Limb (tissue), 2 donors: ENCODE results near the gene UBE2U.
"Not testable (repeated sequence)": the region's sequence is repeated elsewhere in the genome, so short reads cannot be mapped to it uniquely, and the experiment has no call there.

Source experiments
- DNase-seq, 2 donors: peaks; one replicate each; pipeline ENCODE4 v3.0.0-alpha.2; 2016; ENCODE audit errors: extremely low spot score in 2 of 2

UBE2U gene

DNA sequence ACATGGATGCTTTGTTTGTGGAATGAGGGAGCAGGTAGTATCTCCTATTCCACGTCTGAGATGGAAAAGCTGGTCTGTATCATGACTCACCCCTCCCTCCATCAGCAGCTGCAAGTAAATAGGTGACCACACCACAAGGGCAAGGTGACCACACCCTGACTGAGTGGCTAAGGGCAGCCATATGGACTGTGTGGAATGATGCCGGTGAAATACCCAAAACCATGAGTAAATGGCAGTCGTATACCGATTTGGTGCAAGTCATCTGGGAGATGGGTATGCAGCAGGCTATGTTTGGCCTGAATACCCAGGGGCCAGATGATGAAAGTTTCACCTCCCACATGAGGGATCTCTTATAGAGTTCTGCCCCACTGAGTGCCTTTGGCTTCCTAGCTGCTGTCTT lies 15.8 kb upstream of the UBE2U start:
- DNase-seq, result no peak

DNA sequence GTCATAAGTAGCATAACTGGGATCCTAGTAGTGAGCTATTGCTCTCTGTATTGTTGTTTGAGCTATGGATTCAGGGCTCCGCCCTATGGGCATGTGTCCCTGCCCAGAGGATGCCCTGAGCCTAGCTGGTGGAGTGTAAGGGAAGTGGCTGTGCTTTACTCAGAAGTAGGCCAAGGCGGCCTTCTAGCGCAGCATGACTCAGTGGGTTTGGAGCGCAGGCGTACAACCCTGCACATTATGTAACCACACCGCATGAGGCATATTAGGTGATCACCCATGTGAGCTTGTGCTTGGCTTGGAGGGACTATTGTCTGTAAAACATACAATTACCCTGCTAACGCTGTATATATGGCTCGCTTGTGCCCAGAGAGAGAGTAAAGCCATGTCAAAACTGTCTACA lies 11.1 kb upstream of the UBE2U start:
- DNase-seq, result no peak

DNA sequence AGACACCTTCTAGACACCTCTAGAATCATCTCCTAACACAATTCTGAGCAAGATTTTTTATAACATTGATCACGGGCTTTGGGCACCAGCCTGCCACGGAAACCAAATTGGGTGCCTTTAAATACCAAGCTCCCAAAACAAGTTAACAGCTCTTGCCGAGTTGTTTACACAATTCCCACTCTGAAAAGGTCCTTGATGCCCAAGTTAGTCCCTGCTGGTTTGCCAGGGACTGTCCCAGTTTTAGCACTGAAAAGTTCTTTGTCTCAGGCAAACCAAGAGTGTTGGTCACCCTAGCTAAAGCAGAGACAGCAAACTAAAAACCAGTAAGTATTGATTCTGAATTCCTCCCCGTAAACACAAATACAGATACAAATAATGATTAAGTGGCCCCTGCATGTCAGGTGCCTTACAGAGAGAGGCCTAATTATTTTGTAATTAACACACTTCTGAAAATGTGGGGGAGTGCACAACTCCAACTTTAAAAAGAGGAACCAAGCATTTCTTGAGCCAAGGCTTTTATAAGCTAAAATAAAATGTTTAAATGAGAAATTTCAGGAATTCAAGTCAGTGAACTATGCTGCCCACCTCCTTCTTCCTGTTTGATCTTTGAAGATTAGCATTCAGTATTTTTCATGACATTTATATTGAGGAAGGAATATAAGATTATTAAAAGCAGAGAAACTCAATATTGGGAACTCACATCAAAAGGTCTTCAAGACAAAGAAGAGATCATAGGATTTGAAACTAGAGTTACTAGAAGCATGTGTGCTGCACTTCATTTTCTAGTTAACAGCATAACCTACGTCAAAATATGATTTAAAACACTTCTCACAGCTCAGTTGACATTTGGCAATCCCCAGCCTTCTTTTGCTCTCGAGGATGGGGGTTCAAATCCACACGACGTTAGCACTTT lies 9.0 kb upstream of the UBE2U start:
- DNase-seq, result no peak

DNA sequence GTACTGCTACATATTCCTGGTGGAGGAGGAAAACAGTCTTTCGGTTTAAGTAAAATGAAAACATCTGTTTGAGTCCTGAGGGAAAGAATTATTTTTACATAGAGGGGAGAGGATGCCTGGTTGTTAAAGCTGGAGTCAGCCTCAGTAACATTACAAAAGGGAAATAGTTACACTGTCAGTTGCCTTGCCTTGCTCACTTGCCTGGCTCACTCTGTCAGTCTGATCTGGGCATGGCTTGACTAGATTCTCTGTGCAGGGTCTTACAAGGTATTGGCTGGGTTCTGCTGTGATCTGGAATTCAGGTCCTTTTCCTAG lies 8.4 kb upstream of the UBE2U start:
- DNase-seq, result peak in 1 of 2 donors; percentile 58

DNA sequence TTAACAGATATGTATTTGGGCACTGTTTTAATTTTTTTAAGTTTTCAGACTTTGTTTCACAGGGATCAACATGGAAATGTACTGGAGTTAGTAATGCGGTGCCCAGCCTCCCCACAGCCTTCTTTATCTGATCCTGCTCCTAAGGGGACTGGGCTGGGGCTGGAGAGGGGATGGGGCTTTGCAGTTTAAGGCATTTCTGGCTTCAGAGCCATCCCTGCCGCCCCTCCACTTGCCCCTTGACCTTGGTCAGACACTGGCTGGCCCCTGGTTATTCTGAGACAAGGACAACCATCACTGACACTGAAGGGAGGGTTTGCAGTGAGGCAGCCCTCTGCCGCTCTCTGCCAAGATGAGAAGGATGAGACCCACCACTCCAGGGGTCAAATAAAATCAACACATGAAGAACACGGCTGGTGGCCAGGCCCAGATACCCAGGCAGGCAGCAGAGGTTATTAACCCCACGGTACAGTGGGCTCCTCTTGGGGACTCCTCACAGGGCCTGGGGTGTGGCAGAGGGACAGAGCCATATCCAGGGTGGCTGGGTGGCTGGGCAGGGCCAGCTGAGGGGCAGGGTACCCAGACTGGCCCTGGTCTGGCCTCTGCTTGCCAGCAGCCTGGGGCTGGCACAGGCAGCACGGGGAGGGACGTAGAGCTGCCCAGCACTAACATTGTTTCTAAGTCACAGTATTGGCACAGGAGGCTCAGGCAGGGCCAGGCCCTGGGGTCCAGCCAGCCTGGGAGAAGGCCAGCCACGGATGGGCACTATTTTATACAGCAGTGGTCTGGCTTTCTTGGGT lies 7.2 kb upstream of the UBE2U start:
- no peak for DNase-seq

DNA sequence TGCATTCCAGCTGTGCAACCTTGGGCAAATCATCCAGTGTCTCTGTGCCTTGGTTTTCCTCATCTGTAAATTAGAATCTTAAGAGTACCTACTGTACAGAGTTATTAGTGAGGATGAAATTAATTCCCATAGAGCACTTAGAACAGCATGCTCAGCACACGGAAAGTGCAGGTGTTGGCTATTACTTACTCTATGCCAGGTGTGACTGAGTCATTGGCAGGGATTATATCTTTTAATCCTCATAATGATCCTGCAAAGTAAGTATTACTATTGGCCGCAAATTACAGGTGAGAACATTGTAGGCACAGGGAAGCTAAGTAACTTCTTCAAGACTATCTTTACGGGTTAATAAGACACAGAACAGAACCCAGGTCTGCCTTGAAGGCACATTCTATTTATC lies 6.3 kb upstream of the UBE2U start:
- no peak for DNase-seq

DNA sequence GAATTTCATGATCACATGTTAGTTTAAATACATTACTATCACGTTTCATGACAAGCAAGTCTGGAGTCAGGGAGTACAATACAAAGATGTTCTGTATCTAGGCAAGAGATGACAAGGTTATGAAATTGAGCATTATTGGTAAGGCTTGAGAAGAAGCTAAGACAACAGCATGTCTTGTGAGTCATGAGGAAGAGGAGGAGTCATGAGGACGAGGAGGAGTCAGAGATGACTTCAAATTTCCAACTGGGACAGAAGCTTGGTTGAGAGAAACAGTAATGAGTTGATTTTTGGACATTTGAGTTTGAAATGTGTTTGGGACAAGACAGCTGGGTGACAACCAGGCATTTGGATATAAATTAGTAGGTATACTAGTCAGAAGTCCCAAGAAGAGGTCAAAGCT lies 4.3 kb upstream of the UBE2U start:
- no peak for DNase-seq

DNA sequence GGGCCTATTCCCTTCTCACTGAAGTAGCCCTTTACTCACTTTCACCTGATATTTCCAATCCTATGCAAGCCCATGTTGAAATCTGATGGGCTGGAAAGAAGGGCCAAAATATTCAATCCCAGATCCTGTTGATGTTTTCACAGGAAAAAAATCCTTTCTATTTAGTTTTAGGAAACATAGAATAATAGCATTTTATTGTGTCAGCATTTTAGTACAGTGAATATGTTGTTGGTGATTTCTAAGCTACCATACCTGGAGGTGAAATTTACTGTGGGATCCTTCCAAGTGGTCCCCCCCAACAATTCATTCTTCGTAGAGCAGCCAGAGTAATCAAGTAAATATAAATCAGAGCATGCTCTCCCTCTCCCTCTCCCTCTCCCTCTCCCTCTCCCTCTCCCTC lies 3.4 kb upstream of the UBE2U start:
- DNase-seq, result no peak

DNA sequence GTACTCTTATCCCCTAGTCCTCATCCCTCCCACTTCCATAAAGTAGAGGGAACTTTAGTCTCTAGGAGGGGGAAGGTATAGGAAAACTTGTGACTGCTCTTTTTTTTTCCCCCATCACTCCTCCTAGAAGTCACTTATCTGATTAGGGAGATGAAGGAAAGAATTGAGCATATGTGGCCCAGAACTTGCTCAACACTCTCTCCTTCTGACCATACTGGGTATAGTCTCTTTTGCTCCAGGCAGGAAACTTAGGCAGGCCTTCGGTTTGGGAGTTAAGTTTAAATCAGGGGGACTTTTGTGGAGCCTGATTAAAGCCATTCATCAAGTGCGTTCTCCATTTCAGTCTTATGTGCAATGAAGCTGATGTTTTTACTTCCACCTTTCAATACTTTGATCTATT lies 5.8 kb downstream of the UBE2U start:
- no peak for DNase-seq

DNA sequence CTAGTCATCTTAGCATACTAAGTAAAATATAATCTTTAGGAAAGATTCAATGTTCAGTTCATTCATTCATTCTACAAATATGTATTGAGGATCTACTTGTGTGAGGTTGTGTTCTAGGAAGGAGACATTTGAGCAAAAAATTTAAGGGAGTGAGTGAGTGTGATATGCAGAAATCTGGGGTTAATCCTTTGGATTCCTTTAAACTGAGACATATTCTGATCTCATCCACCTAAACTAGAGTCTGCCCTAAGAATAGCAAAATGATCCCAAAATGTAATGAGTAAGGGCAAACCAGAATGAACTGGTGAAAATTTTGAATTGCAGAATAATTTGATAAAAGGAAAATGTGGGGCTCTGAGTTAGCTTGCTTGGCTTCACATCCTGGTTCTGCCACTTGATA lies 8.6 kb downstream of the UBE2U start:
- no peak for DNase-seq

DNA sequence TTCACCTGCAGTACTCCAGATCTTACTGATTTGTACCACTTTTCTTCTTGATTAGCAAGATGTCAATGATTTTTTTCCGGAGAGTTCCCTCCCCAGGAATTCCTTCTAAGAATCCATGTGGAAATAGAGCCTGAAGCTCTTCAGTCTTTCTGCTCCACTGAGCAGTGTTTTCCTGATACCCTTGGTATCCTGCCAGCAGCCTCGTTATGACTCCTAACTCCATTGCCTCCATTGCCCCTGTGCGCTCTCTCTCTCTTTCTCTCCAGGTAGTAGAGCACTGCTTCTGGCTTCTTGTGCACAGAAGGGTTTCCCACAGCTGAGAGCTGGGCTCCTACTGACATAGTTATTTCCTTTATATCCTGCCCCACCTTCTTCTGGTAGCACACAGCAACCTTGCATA lies 12.2 kb downstream of the UBE2U start:
- DNase-seq, result no peak

DNA sequence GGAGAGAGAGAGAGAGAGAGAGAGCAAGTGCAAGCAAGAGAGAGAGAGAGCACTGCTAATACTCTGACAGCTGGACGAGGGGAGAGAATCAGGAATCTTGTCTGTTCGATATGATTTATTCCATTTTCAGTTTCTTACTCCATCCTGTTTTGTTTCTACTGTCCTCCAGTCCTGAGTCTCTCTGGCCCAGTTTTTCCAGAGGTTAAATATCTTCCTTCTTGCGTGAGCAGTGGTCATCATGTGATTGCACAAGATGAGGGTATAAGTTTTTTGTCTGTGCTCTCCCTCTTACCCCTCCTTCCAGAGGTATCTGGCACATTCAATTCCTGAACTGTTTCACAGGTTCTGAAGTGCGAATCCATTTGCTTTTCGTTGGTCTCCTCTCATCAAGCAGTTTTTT lies 16.8 kb downstream of the UBE2U start:
- no peak for DNase-seq

DNA sequence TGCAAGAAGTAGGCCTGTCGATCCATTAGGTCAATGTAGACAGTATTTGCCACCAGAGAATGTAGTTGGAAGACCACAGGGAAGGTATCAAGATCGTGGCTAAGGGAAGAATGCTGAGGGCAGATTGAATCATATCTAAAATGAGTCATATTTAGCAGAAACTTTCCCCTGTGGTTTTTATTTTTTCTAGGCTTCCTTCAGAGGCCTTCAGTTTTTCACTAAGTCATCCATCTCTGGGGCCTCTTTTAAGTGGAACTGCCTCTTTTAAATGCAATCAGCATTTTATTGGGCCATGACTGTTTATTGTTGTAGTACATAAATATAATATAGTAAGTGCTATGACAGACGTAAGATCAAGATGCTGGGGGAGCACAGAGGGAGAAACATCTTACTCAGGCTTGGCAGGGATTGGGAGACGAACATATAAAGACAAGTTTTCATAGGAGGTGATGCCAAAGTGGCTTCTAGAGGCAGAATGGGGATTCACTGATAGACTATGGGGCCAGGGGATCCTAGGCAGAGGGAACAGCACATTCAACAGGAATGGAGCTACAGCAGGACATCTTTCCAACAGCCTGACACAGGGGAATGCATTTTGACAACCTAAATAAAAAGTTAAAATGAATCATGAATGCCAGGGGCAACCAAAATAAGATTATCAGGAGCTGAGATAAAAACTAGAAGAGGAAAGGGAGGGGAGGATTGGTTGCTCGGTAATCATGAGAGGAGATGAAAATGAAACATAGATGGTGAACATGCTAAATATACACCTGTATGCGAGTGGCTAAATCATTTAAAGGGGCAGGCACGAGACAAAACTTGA lies 20.1 kb downstream of the UBE2U start:
- DNase-seq, result no peak

DNA sequence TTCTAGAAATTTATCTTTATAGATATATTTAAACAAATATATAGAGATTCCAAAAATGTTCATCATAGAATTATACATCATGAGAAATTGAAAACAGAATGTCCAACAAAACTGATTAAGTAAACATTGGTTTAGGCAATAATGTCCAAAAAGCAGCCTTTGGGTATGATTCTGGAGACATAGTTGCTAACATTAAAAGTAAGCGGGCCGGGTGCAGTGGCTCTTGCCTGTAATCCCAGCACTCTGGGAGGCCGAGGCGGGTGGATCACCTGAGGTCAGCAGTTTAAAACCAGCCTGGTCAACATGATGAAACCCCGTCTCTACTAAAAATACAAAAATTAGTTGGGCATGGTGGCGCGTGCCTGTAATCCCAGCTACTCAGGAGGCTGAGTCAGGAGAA lies 20.8 kb downstream of the UBE2U start:
- DNase-seq, result not testable (repeated sequence)

DNA sequence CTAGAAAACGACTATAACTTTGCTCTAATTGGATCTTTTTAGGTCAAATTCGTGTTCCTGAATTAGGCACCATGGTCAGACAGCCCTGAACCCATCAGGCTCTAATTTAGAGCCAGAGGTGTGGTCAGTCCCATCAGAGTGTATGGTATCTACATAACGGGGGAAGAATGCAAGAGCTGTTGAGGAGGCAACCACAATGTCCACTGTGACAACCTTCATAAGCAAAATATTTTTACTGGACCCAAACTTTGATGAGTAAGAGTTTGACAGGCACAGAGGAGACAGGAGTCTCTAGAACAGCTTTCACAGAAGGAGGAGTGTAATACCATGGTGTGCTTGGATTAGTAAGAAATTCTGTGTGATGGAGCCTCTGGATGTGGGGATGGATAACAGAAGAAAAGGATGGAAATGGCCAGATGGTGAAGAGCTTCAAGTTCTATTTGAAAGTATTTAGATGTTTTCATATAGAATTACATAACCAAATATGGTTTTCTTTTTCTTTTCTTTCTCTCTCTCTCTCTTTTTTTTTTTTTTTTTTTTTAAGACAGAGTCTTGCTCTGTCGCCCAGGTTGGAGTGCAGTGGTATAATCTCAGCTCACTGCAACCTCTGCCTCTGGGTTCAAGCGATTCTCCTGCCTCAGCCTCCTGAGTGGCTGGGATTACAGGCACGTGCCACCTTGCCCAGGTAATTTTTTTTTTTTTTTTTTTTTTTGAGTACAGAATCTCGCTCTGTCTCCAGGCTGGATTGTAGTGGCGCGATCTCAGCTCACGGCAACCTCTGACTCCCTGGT lies 24.9 kb downstream of the UBE2U start:
- no peak for DNase-seq

DNA sequence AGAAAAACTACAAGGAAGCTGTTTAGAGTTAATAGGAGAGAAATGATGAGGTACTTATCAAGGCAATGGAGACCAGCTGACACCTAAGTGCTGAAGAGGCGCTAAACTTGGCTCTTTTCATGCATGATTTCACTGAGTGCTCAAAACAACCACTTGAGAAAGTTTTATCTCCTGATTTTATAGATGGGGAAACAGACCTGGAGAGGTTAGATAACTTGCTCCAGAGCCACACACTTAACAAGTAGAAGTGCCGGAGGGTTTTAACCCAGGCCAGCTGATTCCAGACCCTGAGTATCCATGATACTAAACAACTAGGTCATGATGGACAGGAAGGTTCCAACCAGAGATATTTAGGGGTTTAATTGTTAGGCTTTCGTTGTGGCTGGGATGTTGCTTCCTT lies 25.9 kb downstream of the UBE2U start:
- no peak for DNase-seq

DNA sequence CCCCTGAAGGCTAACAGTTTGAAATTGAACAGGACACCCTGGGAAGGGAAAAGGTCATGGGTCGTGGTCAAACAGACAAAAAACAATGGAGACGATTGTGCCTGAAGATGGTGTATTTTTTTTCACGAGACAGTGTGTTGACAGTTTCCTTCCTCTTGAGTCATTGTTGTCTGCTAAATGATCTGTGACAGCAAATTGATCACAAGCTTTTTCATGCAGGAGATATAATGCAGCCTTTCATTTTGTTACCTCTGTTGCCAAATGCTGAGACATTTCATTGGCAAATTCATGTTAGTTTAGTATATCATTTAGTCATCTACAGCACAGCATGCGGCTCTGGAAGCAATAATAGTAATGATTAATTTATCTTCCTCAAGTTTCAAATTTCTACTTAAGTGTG lies 27.7 kb downstream of the UBE2U start:
- no peak for DNase-seq

DNA sequence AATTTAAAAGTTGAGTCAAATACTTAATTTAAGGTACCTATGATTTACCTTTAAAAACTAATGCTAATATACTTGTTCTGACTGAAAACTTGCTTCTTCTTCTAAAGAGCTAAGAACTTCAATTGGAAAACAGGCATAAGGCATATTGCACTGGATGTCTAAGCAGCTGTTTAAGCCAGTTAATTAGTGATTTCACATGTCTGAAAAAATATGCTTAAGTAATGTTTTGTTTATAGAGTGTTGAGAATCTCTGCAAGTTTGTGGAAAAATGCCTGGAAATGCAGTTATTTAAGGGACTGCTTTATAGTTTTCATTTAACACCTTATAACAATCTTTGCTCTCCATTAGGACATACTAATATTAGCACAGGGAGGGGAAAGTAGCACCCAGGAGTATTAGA lies 28.2 kb downstream of the UBE2U start:
- DNase-seq, result no peak

DNA sequence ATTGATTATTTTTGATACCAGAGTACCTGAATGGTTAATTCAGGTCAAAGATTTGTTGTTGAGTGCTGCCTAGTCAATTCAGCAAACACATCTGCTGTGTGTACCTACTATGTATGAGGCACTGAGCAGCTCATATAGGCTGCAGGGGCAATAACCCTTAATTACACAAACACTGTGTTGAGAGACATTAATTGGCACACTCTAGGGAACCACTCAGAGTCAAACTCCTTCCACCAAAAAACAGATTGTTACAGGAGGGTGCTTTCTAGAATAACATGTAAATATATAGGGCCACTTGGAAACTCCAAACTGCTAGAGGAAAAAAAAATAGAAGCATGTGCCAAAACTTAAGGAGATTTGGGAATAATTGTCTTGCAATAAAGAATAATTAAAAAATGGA lies 31.3 kb downstream of the UBE2U start:
- no peak for DNase-seq

DNA sequence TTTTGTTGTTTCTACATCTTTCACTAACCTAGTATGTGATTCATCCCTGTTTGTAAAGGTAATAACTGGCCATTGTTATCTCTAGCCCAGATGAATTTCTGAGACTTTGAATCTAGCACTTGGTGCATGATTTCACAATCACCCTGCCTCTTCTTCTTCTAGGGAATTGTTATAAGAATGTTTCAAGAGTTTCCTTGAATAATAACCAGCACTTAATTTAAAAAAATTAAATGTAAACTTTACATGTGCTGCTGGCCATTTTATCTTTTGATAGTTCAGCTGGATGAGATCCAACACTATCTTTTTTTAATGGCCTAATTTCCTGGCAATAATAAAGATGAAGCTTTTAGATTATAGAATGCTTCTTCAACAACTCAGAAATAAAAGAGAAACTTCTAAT lies 31.8 kb downstream of the UBE2U start:
- no peak for DNase-seq

DNA sequence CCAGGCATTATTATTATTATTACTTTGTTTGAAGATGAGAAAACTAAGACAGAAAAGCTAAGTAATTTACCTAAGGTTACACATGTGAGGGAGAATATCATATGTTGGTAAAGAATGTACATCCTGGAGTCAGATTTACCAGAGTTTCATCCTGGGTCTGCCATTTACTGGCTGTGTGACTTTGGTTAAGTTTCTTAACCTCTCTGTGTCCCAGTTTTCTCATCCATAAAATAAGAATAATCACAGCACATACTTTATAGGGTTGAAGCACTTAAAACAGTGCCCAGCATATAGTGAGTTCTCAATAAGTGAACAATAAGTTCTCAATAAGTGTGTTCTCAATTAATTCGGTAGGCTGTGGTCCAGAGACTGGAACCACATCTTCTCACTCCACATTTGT lies 32.5 kb downstream of the UBE2U start:
- DNase-seq, result no peak
